Transverse colon (tissue), 4 donors: Measurements from ENCODE around the gene DTX1. TPM values are rescaled to one million over a fixed set of nuclear protein-coding genes. Genes with fewer than 3 reads are reported as not detected.

ENCODE experiments used
- DNase-seq: peaks from one replicate; pipeline ENCODE4 v3.0.0-alpha.2; 2019
- H3K27ac ChIP-seq, 4 donors: fragments of 200-600 bp; sonication (generic); 2 replicates each; pipeline ENCODE4 v1.5.1; 2016 to 2018; ENCODE audit warnings: inconsistent platforms in 4 of 4
- H3K27me3 ChIP-seq: fragments of 200-600 bp; sonication (generic); 2 replicates; pipeline ENCODE4 v1.5.1; 2017; ENCODE audit warnings: inconsistent platforms
- H3K36me3 ChIP-seq, 4 donors: fragments of 200-600 bp; sonication (generic); 2 replicates each; pipeline ENCODE4 v1.5.1; 2017 to 2019; ENCODE audit warnings: inconsistent platforms in 4 of 4
- H3K4me1 ChIP-seq, 4 donors: fragments of 200-600 bp; sonication (generic); 2 replicates each; pipeline ENCODE4 v1.5.1; 2017 to 2020; ENCODE audit warnings: inconsistent platforms in 4 of 4
- H3K4me3 ChIP-seq, 4 donors: fragments of 200-600 bp; sonication (generic); 1 replicate in 1 of 4; 2 replicates in 3 of 4; pipeline versions ENCODE4 v1.5.1 to v1.6.1; 2017 to 2019; ENCODE audit warnings: inconsistent platforms in 4 of 4
- H3K9me3 ChIP-seq, 2 donors: fragments of 200-600 bp; sonication (generic); 2 replicates each; pipeline ENCODE4 v1.5.1; 2017 to 2019; ENCODE audit warnings: inconsistent platforms in 2 of 2
- CTCF ChIP-seq, 5 experiments: fragments of 200-600 bp in 3 of 5; fragments of 450-650 bp in 2 of 5; sonication (generic) in 3 of 5; IDR thresholded peaks; 1 replicate in 2 of 5; 2 replicates in 3 of 5; pipeline ENCODE4 v1.5.1; 2016 to 2017; ENCODE audit warnings: antibody characterized with exemption in 5 of 5, inconsistent platforms in 3 of 5, mild to moderate bottlenecking in 2 of 5, moderate library complexity in 1 of 5
- EP300 ChIP-seq: sonication (generic); formaldehyde crosslinking; IDR thresholded peaks from one replicate; pipeline ENCODE4 v1.6.1; 2017; ENCODE audit warnings: antibody characterized with exemption, low read depth
- POLR2A ChIP-seq: fragments of 450-650 bp; IDR thresholded peaks from one replicate; pipeline ENCODE4 v1.6.1; 2016; ENCODE audit warnings: antibody characterized with exemption, mild to moderate bottlenecking, moderate library complexity
- POLR2AphosphoS5 ChIP-seq, 3 donors: sonication (generic); formaldehyde crosslinking; IDR thresholded peaks; one replicate each; pipeline ENCODE4 v1.6.1; 2016; ENCODE audit warnings: antibody characterized with exemption in 3 of 3
- WGBS, 2 donors: methylation state at CpG; one replicate each; pipeline ENCODE4 v1.1.5; 2018; ENCODE audit warnings: low coverage in 1 of 2; 5-methylcytosine and 5-hydroxymethylcytosine counted together
- in situ Hi-C, 4 donors: fragments of 200-750 bp; cut with MboI; loops; one replicate each; pipeline versions ENCODE4 v1.15.0 to v1.15.1; 2017; ENCODE audit warnings: low sequenced_read_pairs in 3 of 4, low pct_ligation_motif_present in 1 of 4, low pct_unique_long_range_greater_than_20kb in 1 of 4
- intact Hi-C: fragments of 100-400 bp; cut with DNase I; formaldehyde crosslinking; loops from one replicate; pipeline ENCODE4 v1.15.1; 2023; ENCODE audit warnings: low total_unique reads
- total RNA-seq, 4 donors: library from RNA; depleted of rRNA; stranded (reverse); fragments of >200 nt; gene quantifications; one replicate each; pipeline ENCODE4 v1.1.0, GENCODE V29; 2016

The DTX1 gene
- total RNA-seq, 4 donors from 2014 or later = 1.00 to 4.3 (median 3.0) TPM

GRCh38 chr12:113128802-113129663 lies 72.5 kb downstream of the DTX1 start:
- in situ Hi-C loops (no loop called here), intact Hi-C loops (no loop called here)
- Histone ChIP-seq H3K9me3 (no peaks in the 10 kb centered on the region), H3K4me1 (no peaks in the 10 kb centered on the region), H3K36me3 (no peaks in the 10 kb centered on the region), H3K27me3 (no peaks in the 10 kb centered on the region), H3K4me3 (no peak overlapping the region), H3K27ac (no peak overlapping the region)
- DNase-seq = no peak
- no peak for TF ChIP-seq CTCF (IDR thresholded peaks at IDR 0.05)
- no peak for TF ChIP-seq POLR2AphosphoS5 (IDR thresholded peaks at IDR 0.05)
- no peak for TF ChIP-seq POLR2A
- no peak for TF ChIP-seq EP300
- WGBS, 2 donors = 60 to 70% methylated on average over 3 to 9 of the region's 9 CpGs

GRCh38 chr12:113129664-113130456 lies 73.3 kb downstream of the DTX1 start:
- no peak overlapping the region for H3K4me3 ChIP-seq
- no peak for TF ChIP-seq POLR2A
- no peak for TF ChIP-seq EP300
- no peak for TF ChIP-seq CTCF (IDR thresholded peaks at IDR 0.05)
- no peak for TF ChIP-seq POLR2AphosphoS5 (IDR thresholded peaks at IDR 0.05)
- H3K36me3 ChIP-seq = no peaks in the 10 kb centered on the region
- no peak overlapping the region for H3K27ac ChIP-seq
- no peak for DNase-seq
- intact Hi-C loops = no loop called here
- 77 to 94% methylated on average over 5 to 17 of the region's 17 CpGs for WGBS, 2 donors
- in situ Hi-C loops = no loop called here
- peaks cover 0 to under 1% (median 0%) of the 10 kb centered on the region in 4 donors for H3K4me1 ChIP-seq
- H3K27me3 ChIP-seq = no peaks in the 10 kb centered on the region
- H3K9me3 ChIP-seq = no peaks in the 10 kb centered on the region

GRCh38 chr12:113130457-113131135 lies 74.1 kb downstream of the DTX1 start:
- DNase-seq = no peak

More at GRCh38 chr12:113130457-113131135, 74.1 kb downstream of the DTX1 start:
- in situ Hi-C loops = no loop called here
- H3K27me3 ChIP-seq = peaks cover 5% of the 10 kb centered on the region
- intact Hi-C loops = no loop called here
- TF ChIP-seq CTCF (IDR thresholded peaks at IDR 0.05) (no peak), POLR2A (no peak), EP300 (no peak), POLR2AphosphoS5 (IDR thresholded peaks at IDR 0.05) (no peak)
- peaks cover 0 to 5% (median 1%) of the 10 kb centered on the region in 4 donors for H3K4me1 ChIP-seq
- no peaks in the 10 kb centered on the region for H3K36me3 ChIP-seq
- no peak overlapping the region for H3K27ac ChIP-seq
- 41% methylated on average over 15 of the region's 18 CpGs; no CpG with 5 or more reads in 1 of the 2 donors for whole genome bisulfite sequencing, 2 donors
- H3K4me3 ChIP-seq = no peak overlapping the region
- no peaks in the 10 kb centered on the region for H3K9me3 ChIP-seq
